HG03108 (cell line): ENCODE results near the gene KIR2DL1.
"Not testable (repeated sequence)": the region's sequence is repeated elsewhere in the genome, so short reads cannot be mapped to it uniquely, and the experiment has no call there.

ENCODE experiments used
- ATAC-seq: cut with Tn5 transposase; IDR thresholded peaks from one replicate; pipeline ENCODE4 v1.9.1; 2021; ENCODE audit warnings: moderate library complexity; ENCODE audit not compliant: unreplicated experiment

Gene KIR2DL1

DNA sequence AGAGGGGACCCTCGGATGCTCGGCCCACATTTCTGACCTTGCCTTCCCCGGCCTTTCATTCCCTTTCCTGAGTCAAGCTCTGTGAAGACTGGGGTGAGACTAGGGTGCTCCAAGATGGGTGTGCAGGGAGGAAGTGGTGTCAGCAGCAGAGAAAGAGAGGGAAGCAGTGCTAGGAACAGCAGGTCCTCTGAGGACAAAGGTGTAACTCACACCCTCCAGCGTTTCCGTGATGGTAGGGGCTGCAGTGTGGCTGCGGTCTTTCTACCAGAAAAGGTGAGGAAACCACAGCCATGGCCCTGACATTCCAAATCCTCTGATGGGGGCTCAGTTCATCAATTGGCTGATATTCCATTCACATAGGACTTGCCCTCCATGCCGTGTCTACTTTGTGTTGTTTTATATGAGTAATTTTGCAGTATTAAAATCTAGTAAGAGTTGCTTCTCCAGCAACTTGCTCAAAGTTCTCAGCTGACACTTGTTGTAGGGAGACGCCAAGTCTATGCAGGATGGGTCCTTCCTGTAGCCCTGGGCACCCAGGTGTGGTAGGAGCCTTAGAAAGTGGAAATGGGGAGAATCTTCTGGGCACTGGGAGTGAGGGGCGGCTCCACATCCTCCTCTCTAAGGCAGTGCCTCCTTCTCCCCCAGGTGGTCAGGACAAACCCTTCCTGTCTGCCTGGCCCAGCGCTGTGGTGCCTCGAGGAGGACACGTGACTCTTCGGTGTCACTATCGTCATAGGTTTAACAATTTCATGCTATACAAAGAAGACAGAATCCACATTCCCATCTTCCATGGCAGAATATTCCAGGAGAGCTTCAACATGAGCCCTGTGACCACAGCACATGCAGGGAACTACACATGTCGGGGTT lies 48.3 kb downstream of the KIR2DL1 start:
- ATAC-seq, result no peak

DNA sequence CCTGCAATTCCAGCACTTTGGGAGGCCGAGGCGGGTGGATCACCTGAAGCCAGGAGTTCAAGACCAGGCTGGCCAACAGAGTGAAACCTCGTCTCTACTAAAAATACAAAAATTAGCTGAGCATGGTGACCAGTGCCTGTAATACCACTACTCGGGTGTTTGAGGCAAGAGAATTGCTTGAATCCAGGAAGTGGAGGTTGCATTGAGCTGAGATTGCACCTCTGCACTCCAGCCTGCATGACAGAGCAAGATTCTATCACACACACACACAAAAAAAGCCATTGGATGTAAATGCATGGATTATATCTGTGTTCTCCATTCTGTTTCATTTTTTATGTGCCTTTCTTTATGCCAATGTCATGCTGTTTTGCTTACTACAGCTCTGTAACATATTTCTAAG lies 54.8 kb downstream of the KIR2DL1 start:
- ATAC-seq, result not testable (repeated sequence)

DNA sequence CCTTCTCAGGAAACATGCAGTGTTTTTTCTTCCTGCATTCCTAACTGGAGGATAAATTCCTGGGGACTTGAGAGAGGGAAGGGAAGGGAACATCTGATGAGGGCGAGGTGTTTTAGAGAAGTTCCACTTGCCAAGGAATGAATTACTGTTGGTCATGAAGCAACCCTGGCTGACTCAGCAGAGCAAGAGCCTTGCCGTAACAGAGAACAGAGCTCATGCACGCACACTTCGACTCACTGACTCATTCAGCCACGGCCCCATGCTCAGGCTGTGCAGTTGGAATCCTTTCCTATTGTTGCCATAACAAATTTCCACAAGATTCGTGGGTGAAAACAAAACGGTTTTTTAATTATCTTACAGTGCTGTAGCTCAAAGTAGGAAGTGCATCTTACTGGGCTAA lies 55.7 kb downstream of the KIR2DL1 start:
- ATAC-seq, result not testable (repeated sequence)

DNA sequence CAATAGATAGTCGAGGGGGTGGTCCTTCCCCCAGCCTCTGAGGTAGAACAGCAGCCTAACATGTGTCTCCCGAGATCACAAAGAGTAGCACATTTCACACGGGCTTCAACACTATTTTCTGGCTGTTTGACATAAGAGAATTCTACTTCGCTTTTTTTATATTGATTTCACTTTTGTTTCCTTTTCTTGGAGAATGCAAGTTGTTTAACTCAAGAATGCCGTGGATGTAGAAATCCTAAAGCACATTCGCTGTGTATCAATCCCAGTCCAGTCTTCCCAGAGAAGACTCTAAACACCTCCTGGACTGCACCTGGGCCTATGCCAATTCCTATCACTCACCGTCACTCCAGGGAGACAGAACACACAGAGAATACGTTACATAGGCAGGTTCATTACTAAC lies 58.5 kb downstream of the KIR2DL1 start:
- not testable (repeated sequence) for ATAC-seq

DNA sequence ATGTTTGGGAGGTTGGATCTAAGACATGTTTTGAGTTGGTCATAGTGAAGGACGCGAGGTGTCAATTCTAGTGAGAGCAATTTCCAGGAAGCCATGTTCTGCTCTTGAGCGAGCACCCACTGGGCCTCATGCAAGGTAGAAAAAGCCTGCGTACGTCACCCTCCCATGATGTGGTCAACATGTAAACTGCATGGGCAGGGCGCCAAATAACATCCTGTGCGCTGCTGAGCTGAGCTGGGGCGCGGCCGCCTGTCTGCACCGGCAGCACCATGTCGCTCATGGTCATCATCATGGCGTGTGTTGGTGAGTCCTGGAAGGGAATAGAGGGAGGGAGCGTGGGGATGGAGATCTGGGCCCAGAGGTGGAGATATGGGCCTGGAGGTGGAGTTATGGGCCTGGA lies 62.9 kb downstream of the KIR2DL1 start, which contains the start of gene KIR2DS4:
KIR2DS4 (plus strand) TSS at position 181 of the 400 bp plus-strand sequence.
- not testable (repeated sequence) for ATAC-seq
